Mesenchymal stem cell (in vitro differentiated cells and primary cell): ENCODE results near the gene TTC16.

ENCODE experiments used
- DNase-seq: peaks from one replicate; pipeline ENCODE4 v3.0.0-alpha.2; 2013
- H2AFZ ChIP-seq: one replicate; pipeline ENCODE4 v1.6.1; 2013; ENCODE audit warnings: low read depth, mild to moderate bottlenecking, control low read depth, inconsistent platforms, low read length, moderate library complexity
- H2AK5ac ChIP-seq: 2 replicates; pipeline ENCODE4 v1.6.1; 2013; ENCODE audit warnings: low read length, moderate library complexity, mild to moderate bottlenecking, inconsistent platforms; ENCODE audit not compliant: severe bottlenecking
- H2BK120ac ChIP-seq: one replicate; pipeline ENCODE4 v1.6.1; 2013; ENCODE audit warnings: low read depth, mild to moderate bottlenecking, inconsistent platforms, low read length, moderate library complexity
- H2BK12ac ChIP-seq, 2 experiments: one replicate each; pipeline ENCODE4 v1.6.1; 2013; ENCODE audit warnings: inconsistent platforms in 2 of 2, low read length in 2 of 2, mild to moderate bottlenecking in 2 of 2, moderate library complexity in 2 of 2, control low read depth in 1 of 2
- H2BK15ac ChIP-seq: one replicate; pipeline ENCODE4 v1.6.1; 2013; ENCODE audit warnings: mild to moderate bottlenecking, low read depth, inconsistent platforms; ENCODE audit not compliant: poor library complexity, severe bottlenecking
- H2BK5ac ChIP-seq: 2 replicates; pipeline ENCODE4 v1.6.1; 2013; ENCODE audit warnings: low read depth, mild to moderate bottlenecking, low read length, control low read depth, inconsistent platforms; ENCODE audit not compliant: poor library complexity, severe bottlenecking
- H3K14ac ChIP-seq, 2 experiments: one replicate each; pipeline ENCODE4 v1.6.1; 2013; ENCODE audit warnings: inconsistent platforms in 2 of 2, low read length in 2 of 2, control low read depth in 1 of 2, mild to moderate bottlenecking in 1 of 2, moderate library complexity in 1 of 2
- H3K18ac ChIP-seq, 2 experiments: one replicate each; pipeline ENCODE4 v1.6.1; 2013; ENCODE audit warnings: inconsistent platforms in 2 of 2, low read length in 2 of 2, control low read depth in 1 of 2, low read depth in 1 of 2, mild to moderate bottlenecking in 1 of 2
- H3K23ac ChIP-seq, 2 experiments: one replicate each; pipeline ENCODE4 v1.6.1; 2013; ENCODE audit warnings: inconsistent platforms in 2 of 2, low read length in 2 of 2, mild to moderate bottlenecking in 2 of 2, moderate library complexity in 2 of 2, control low read depth in 1 of 2
- H3K27ac ChIP-seq: 2 replicates; pipeline ENCODE4 v1.5.1; 2013; ENCODE audit warnings: mild to moderate bottlenecking, moderate library complexity, low read length, control low read depth, inconsistent platforms; ENCODE audit not compliant: poor library complexity, severe bottlenecking
- H3K27me3 ChIP-seq, 2 experiments: 2 replicates each; pipeline versions ENCODE4 v1.6.1 to v1.7.0; 2013; ENCODE audit warnings: low read length in 2 of 2, mild to moderate bottlenecking in 2 of 2, moderate library complexity in 2 of 2, control low read depth in 1 of 2, inconsistent platforms in 1 of 2; ENCODE audit not compliant: control insufficient read depth in 1 of 2, insufficient read depth in 1 of 2
- H3K36me3 ChIP-seq, 2 experiments: 2 replicates each; pipeline versions ENCODE4 v1.6.1 to v1.7.0; 2013; ENCODE audit warnings: low read length in 2 of 2, control low read depth in 1 of 2, inconsistent platforms in 1 of 2, low read depth in 1 of 2, mild to moderate bottlenecking in 1 of 2; ENCODE audit not compliant: insufficient read depth in 2 of 2, control insufficient read depth in 1 of 2
- H3K4ac ChIP-seq, 2 experiments: one replicate each; pipeline ENCODE4 v1.6.1; 2013; ENCODE audit warnings: inconsistent platforms in 2 of 2, low read length in 2 of 2, mild to moderate bottlenecking in 2 of 2, moderate library complexity in 2 of 2, control low read depth in 1 of 2, low read depth in 1 of 2
- H3K4me1 ChIP-seq: 2 replicates; pipeline ENCODE4 v1.6.1; 2013; ENCODE audit warnings: low read depth, low read length, control low read depth; ENCODE audit not compliant: control insufficient read depth, insufficient read depth
- H3K4me2 ChIP-seq: 2 replicates; pipeline ENCODE4 v1.6.1; 2013; ENCODE audit warnings: low read length, mild to moderate bottlenecking, inconsistent platforms; ENCODE audit not compliant: poor library complexity, severe bottlenecking
- H3K4me3 ChIP-seq, 2 experiments: 2 replicates each; pipeline versions ENCODE4 v1.5.1 to v1.7.0; 2013; ENCODE audit warnings: low read length in 2 of 2, mild to moderate bottlenecking in 2 of 2, control low read depth in 1 of 2, low read depth in 1 of 2; ENCODE audit not compliant: insufficient read depth in 1 of 2
- H3K79me1 ChIP-seq: replicated peaks from 2 replicates; pipeline ENCODE4 v1.6.1; 2013; ENCODE audit warnings: mild to moderate bottlenecking, control low read depth, low read length, inconsistent platforms; ENCODE audit not compliant: poor library complexity, severe bottlenecking
- H3K9ac ChIP-seq: 2 replicates; pipeline ENCODE4 v1.7.0; 2013; ENCODE audit warnings: mild to moderate bottlenecking, low read length, moderate library complexity
- H3K9me3 ChIP-seq: 2 replicates; pipeline ENCODE4 v1.7.0; 2013; ENCODE audit warnings: mild to moderate bottlenecking, low read length; ENCODE audit not compliant: control insufficient read depth
- H4K8ac ChIP-seq: one replicate; pipeline ENCODE4 v1.6.1; 2013; ENCODE audit warnings: inconsistent platforms, mild to moderate bottlenecking, low read length, moderate library complexity
- H4K91ac ChIP-seq: one replicate; pipeline ENCODE4 v1.6.1; 2013; ENCODE audit warnings: mild to moderate bottlenecking, low read length, inconsistent platforms
- WGBS: methylation state at CpG from one replicate; pipeline ENCODE4 v1.1.7; 2013; ENCODE audit warnings: mixed read lengths; 5-methylcytosine and 5-hydroxymethylcytosine counted together

TTC16 gene

DNA sequence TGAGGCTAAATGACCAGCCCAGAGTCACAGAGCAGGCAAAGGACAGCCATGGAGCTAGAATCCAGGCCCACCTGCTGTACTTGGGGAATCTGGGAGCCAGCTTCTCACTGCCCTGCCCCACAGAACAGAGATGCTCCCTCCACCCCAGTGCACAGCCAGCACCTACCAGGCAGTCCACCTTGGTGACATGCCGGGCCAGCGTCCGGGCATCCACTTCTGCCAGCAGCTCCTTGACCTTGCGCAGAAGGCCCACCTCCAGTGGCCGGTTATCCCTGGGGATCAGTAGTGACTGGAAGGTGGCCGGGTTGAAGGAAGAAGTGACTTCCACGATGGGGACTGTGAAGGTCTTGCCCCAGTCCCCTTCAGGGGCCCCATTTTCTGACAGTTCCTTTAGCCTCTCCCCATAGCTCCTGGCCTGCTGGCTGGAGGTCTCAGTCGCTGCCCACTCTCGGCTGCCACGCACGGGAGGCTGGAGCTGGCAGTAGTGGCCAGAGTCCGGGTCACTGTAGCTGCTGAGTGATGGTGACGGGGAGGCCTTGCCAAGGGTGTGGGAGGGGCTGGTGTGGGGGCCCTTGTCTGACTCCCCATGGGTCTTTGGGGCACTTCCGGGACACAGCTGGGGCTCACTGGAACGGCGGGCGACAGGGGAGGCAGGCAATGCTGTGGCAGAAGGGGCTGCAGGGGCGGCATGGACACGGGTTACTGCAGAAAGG, 28.7 kb downstream of the TTC16 start:
- Histone ChIP-seq H3K4me1 (peaks cover 2% of the 10 kb centered on the region), H2AFZ (no peak overlapping the region), H3K79me1 (no peaks in the 10 kb centered on the region), H3K27ac (no peak overlapping the region), H3K27me3 (peaks cover 14 to 20% of the 10 kb centered on the region in 2 experiments), H2BK5ac (no peak overlapping the region), H4K8ac (no peak overlapping the region), H3K36me3 (peaks cover 0 to 3% of the 10 kb centered on the region in 2 experiments), H3K18ac (no peak overlapping the region), H2AK5ac (no peak overlapping the region), H3K4me3 (no peak overlapping the region), H3K4me2 (no peak overlapping the region), H3K23ac (no peak overlapping the region), H2BK15ac (no peak overlapping the region), H4K91ac (no peak overlapping the region), H2BK120ac (no peak overlapping the region), H3K4ac (no peak overlapping the region), H3K14ac (no peak overlapping the region), H3K9me3 (no peaks in the 10 kb centered on the region), H2BK12ac (no peak overlapping the region), H3K9ac (no peak overlapping the region)
- 95% methylated on average over 19 of the region's 19 CpGs for WGBS
- DNase-seq = no peak

DNA sequence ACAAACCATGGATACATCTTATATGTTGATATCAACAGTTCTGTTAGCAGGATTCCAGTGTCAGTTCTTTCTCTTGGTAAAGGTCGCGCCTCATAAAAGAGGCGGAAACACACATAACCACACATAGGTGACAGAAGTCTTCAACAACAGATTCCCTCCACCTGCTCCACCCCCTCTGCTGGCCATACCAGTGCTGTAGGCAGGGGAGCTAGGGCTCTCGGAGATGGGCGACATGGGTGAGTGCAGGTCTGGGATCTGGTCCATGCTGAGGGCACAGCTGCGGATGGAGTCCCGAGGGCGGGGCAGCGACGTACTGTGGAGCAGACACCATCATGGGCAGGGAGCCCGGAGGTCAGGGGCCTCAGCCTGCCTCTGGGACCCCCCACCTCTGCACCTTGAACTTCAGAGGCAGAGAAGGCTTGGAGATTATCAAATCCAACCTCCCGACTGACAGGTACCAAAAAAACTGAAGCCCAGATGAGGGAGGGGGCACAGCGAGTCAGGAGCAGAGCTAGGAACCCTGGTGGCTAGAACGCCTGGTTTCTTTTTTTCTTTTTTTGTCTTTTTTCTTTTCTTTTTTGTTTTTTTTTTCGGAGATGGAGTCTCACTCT, 31.2 kb downstream of the TTC16 start:
- Histone ChIP-seq H3K79me1 (no peaks in the 10 kb centered on the region), H3K4me3 (no peak overlapping the region), H2AFZ (no peak overlapping the region), H3K23ac (no peak overlapping the region), H3K14ac (no peak overlapping the region), H3K9ac (no peak overlapping the region), H3K27me3 (peaks cover 21 to 28% of the 10 kb centered on the region in 2 experiments), H2BK12ac (no peak overlapping the region), H2BK120ac (no peak overlapping the region), H3K4me2 (no peak overlapping the region), H3K9me3 (no peaks in the 10 kb centered on the region), H3K27ac (no peak overlapping the region), H2AK5ac (no peak overlapping the region), H4K91ac (no peak overlapping the region), H3K4ac (no peak overlapping the region), H4K8ac (no peak overlapping the region), H3K18ac (no peak overlapping the region), H3K36me3 (peaks cover 0 to 3% of the 10 kb centered on the region in 2 experiments), H2BK5ac (no peak overlapping the region), H3K4me1 (peaks cover 2% of the 10 kb centered on the region), H2BK15ac (no peak overlapping the region)
- no peak for DNase-seq
- 71% methylated on average over 15 of the region's 15 CpGs for WGBS

DNA sequence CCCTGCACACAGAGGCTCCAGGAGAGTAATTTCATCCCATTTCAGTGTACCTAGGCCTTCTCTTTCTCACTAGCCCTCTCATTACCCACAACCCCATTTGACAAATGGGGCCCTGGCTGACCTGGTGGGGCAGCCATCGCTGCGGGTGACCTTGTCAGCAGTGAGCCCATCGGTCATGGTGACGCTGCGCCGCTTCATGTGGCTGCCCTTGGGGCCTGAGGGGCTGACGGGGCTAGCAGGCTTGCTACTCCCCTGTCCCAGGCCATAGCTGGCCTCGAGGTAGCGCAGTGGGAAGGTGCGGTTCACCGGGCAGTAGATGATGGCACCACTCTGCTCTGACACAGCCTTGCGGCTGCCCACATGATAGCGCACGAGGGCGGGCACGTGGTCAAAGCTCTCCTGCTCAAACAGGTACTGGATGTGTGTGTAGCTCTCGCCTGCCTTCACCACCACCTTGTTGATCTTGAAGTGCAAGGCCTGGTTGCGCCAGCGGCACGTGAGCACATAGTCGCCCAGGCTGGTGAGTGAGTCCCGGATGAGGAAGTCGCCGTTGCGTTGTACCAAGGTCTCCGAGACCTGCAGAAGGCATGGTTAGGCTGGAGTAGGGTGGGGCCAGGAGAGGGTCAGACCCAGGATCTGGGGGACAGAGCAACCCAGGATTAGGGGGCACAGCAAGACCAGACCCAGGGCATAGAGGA, 33.4 kb downstream of the TTC16 start:
- H3K4me2 ChIP-seq = no peak overlapping the region
- H3K79me1 ChIP-seq = no peaks in the 10 kb centered on the region
- H3K36me3 ChIP-seq = peaks cover 0 to 3% of the 10 kb centered on the region in 2 experiments
- H2BK5ac ChIP-seq = no peak overlapping the region
- 92% methylated on average over 26 of the region's 26 CpGs for WGBS
- H3K4me3 ChIP-seq = no peak overlapping the region
- H3K9ac ChIP-seq = no peak overlapping the region
- H3K27ac ChIP-seq = no peak overlapping the region
- no peak overlapping the region for H3K23ac ChIP-seq
- H3K4me1 ChIP-seq = no peaks in the 10 kb centered on the region
- no peak overlapping the region for H3K18ac ChIP-seq
- peaks cover 43 to 50% of the 10 kb centered on the region in 2 experiments for H3K27me3 ChIP-seq
- no peak overlapping the region for H3K4ac ChIP-seq
- DNase-seq = no peak
- no peaks in the 10 kb centered on the region for H3K9me3 ChIP-seq
- H3K14ac ChIP-seq = no peak overlapping the region
- no peak overlapping the region for H2AFZ ChIP-seq
- H2BK120ac ChIP-seq = no peak overlapping the region
- no peak overlapping the region for H2AK5ac ChIP-seq
- no peak overlapping the region for H4K8ac ChIP-seq
- no peak overlapping the region for H4K91ac ChIP-seq
- H2BK15ac ChIP-seq = no peak overlapping the region
- no peak overlapping the region for H2BK12ac ChIP-seq
